HL-60 (cell line): ENCODE results near the gene NMT2.

Experiments used
- DNase-seq, 2 experiments: peaks; one replicate each; pipeline ENCODE4 v3.0.0-alpha.2; 2010 to 2020; ENCODE audit warnings: low read depth in 1 of 2, low spot score in 1 of 2
- H3K27ac ChIP-seq: fragments of 250-450 bp; sonication (Bioruptor Pico); replicated peaks from 2 replicates; pipeline ENCODE4 v1.5.1; 2020; ENCODE audit warnings: mild to moderate bottlenecking, moderate library complexity
- H3K27me3 ChIP-seq: fragments of 250-450 bp; sonication (Bioruptor Pico); 2 replicates; pipeline ENCODE4 v1.5.1; 2021; ENCODE audit warnings: mild to moderate bottlenecking, moderate library complexity; ENCODE audit not compliant: insufficient read depth, poor library complexity, severe bottlenecking
- H3K4me3 ChIP-seq: replicated peaks from 2 replicates; pipeline ENCODE4 v1.5.1; 2011; ENCODE audit warnings: mild to moderate bottlenecking, control low read depth, low read length; ENCODE audit not compliant: insufficient read depth
- CTCF ChIP-seq: IDR thresholded peaks from one replicate; pipeline ENCODE4 v1.5.1; 2011; ENCODE audit warnings: low read length, control low read depth, inconsistent platforms; ENCODE audit not compliant: insufficient read depth
- GABPA ChIP-seq: IDR thresholded peaks from 2 replicates; pipeline ENCODE4 v1.6.1; 2012; ENCODE audit warnings: low read depth
- POLR2AphosphoS5 ChIP-seq: IDR thresholded peaks from 2 replicates; pipeline ENCODE4 v1.6.1; 2012; ENCODE audit warnings: low read depth
- REST ChIP-seq: IDR thresholded peaks from 2 replicates; pipeline ENCODE4 v1.6.1; 2012; ENCODE audit warnings: low read depth; ENCODE audit not compliant: insufficient replicate concordance
- SPI1 ChIP-seq: IDR thresholded peaks from 2 replicates; pipeline ENCODE4 v1.6.1; 2012; ENCODE audit warnings: low read depth, mild to moderate bottlenecking, borderline replicate concordance

The NMT2 gene

GRCh38 chr10:15149042-15149771 lies 19.3 kb downstream of the NMT2 start:
- Histone ChIP-seq H3K27ac (no peak overlapping the region), H3K27me3 (no peaks in the 10 kb centered on the region), H3K4me3 (no peak overlapping the region)
- DNase-seq = no peak
- TF ChIP-seq REST = no peak
- no peak for TF ChIP-seq GABPA

GRCh38 chr10:15147594-15148392 lies 20.7 kb downstream of the NMT2 start:
- Histone ChIP-seq H3K27me3 (no peaks in the 10 kb centered on the region), H3K4me3 (no peak overlapping the region), H3K27ac (no peak overlapping the region)
- DNase-seq = no peak
- TF ChIP-seq POLR2AphosphoS5 (no peak), SPI1 (no peak), GABPA (no peak), CTCF (no peak), REST (no peak)

GRCh38 chr10:15146366-15146765 lies 22.1 kb downstream of the NMT2 start:
- TF ChIP-seq GABPA = no peak
- TF ChIP-seq REST = no peak
- TF ChIP-seq CTCF = no peak
- TF ChIP-seq POLR2AphosphoS5 = no peak
- no peak for TF ChIP-seq SPI1
- Histone ChIP-seq H3K27me3 (no peaks in the 10 kb centered on the region), H3K4me3 (no peak overlapping the region), H3K27ac (no peak overlapping the region)
- no peak for DNase-seq
